GM23338 (cell line): ENCODE results near the gene FLT1. TPM values are rescaled to one million over a fixed set of nuclear protein-coding genes. Genes with fewer than 3 reads are reported as not detected.
A peak's percentile ranks its signal among the peaks of the same experiment; 100 is the strongest.

Source experiments
- ATAC-seq: fragments of 200-7000 bp; cut with Tn5 transposase; 3 replicates; pipeline ENCODE4 v1.9.1; 2020
- DNase-seq: peaks from one replicate; pipeline ENCODE4 v3.0.0-alpha.2; 2015; ENCODE audit warnings: low spot score
- H2AFZ ChIP-seq: fragments of 200-600 bp; sonication (generic); 2 replicates; pipeline ENCODE4 v1.8.0; 2016; ENCODE audit warnings: antibody characterized with exemption, mild to moderate bottlenecking, moderate library complexity
- H3F3A ChIP-seq: fragments of 200-600 bp; sonication (generic); replicated peaks from 2 replicates; pipeline ENCODE4 v1.8.0; 2017; ENCODE audit warnings: antibody characterized with exemption, mixed run types, low read depth
- H3K27ac ChIP-seq: fragments of 200-600 bp; sonication (generic); 2 replicates; pipeline ENCODE4 v1.6.1; 2016; ENCODE audit warnings: low read depth
- H3K27me3 ChIP-seq: fragments of 200-600 bp; sonication (generic); 2 replicates; pipeline ENCODE4 v1.8.0; 2016; ENCODE audit warnings: mild to moderate bottlenecking, mixed run types, moderate library complexity; ENCODE audit not compliant: insufficient read depth
- H3K36me3 ChIP-seq: fragments of 200-600 bp; sonication (generic); 2 replicates; pipeline ENCODE4 v1.8.0; 2016; ENCODE audit warnings: mild to moderate bottlenecking; ENCODE audit not compliant: insufficient read depth
- H3K4me1 ChIP-seq: fragments of 200-600 bp; sonication (generic); 2 replicates; pipeline ENCODE4 v1.8.0; 2016; ENCODE audit warnings: mild to moderate bottlenecking, moderate library complexity; ENCODE audit not compliant: insufficient read depth
- H3K4me2 ChIP-seq: fragments of 200-600 bp; sonication (generic); 2 replicates; pipeline ENCODE4 v1.7.1; 2017; ENCODE audit warnings: mixed run types
- H3K4me3 ChIP-seq: fragments of 200-600 bp; sonication (generic); 2 replicates; pipeline ENCODE4 v1.6.1; 2016; ENCODE audit warnings: mixed run types
- H3K79me2 ChIP-seq: fragments of 200-600 bp; sonication (generic); replicated peaks from 2 replicates; pipeline ENCODE4 v1.8.0; 2017; ENCODE audit warnings: mild to moderate bottlenecking; ENCODE audit not compliant: insufficient read depth
- H3K9me2 ChIP-seq: fragments of 200-600 bp; sonication (generic); 2 replicates; pipeline ENCODE4 v1.8.0; 2017; ENCODE audit not compliant: insufficient read depth
- H4K20me1 ChIP-seq: fragments of 200-600 bp; sonication (generic); replicated peaks from 2 replicates; pipeline ENCODE4 v1.8.0; 2017; ENCODE audit warnings: mild to moderate bottlenecking; ENCODE audit not compliant: insufficient read depth
- H3K27ac Mint-ChIP-seq: 2 replicates; pipeline ENCODE4 v1.8.0; 2020; ENCODE audit warnings: inconsistent platforms, mild to moderate bottlenecking, moderate library complexity, mixed read lengths
- H3K27me3 Mint-ChIP-seq: 3 replicates; pipeline ENCODE4 v1.8.0; 2022; ENCODE audit warnings: low read depth, mild to moderate bottlenecking, moderate library complexity, mixed read lengths, inconsistent platforms; ENCODE audit not compliant: insufficient read depth, poor library complexity
- H3K36me3 Mint-ChIP-seq: 3 replicates; pipeline ENCODE4 v1.8.0; 2021; ENCODE audit warnings: low read depth, mild to moderate bottlenecking, inconsistent platforms, moderate library complexity, mixed read lengths
- H3K4me1 Mint-ChIP-seq: 3 replicates; pipeline ENCODE4 v1.8.0; 2020; ENCODE audit warnings: mild to moderate bottlenecking, inconsistent platforms, mixed read lengths
- H3K4me3 Mint-ChIP-seq: 3 replicates; pipeline ENCODE4 v1.8.0; 2021; ENCODE audit warnings: moderate library complexity, mild to moderate bottlenecking, inconsistent platforms, mixed read lengths
- H3K9me3 Mint-ChIP-seq: 3 replicates; pipeline ENCODE4 v1.8.0; 2020; ENCODE audit warnings: moderate library complexity, mild to moderate bottlenecking, inconsistent platforms, mixed read lengths
- CTCF ChIP-seq, 2 experiments: fragments of 200-600 bp in 1 of 2; sonication (generic) in 1 of 2; conservative IDR thresholded peaks; 2 replicates each; pipeline versions ENCODE4 v1.5.1 to v1.6.1; 2016 to 2017; ENCODE audit warnings: antibody characterized with exemption in 2 of 2, low read depth in 2 of 2, mild to moderate bottlenecking in 2 of 2, moderate library complexity in 1 of 2
- ETS1 ChIP-seq: IDR thresholded peaks from 2 replicates; pipeline ENCODE4 v1.6.1; 2016; ENCODE audit warnings: antibody characterized with exemption
- EZH2 ChIP-seq: fragments of 200-600 bp; sonication (generic); IDR thresholded peaks from one replicate; pipeline ENCODE4 v1.8.0; 2017; ENCODE audit warnings: antibody characterized with exemption, mild to moderate bottlenecking, low read depth; ENCODE audit not compliant: unreplicated experiment
- EZH2phosphoT487 ChIP-seq: fragments of 200-600 bp; sonication (generic); IDR thresholded peaks from one replicate; pipeline ENCODE4 v1.8.1; 2018; ENCODE audit warnings: antibody characterized with exemption; ENCODE audit not compliant: unreplicated experiment
- JUNB ChIP-seq: IDR thresholded peaks from one replicate; pipeline ENCODE4 v1.6.1; 2016; ENCODE audit warnings: antibody characterized with exemption; ENCODE audit not compliant: unreplicated experiment
- POLR2AphosphoS5 ChIP-seq: IDR thresholded peaks from 2 replicates; pipeline ENCODE4 v1.6.1; 2016; ENCODE audit warnings: antibody characterized with exemption, low read depth
- STAT1 ChIP-seq: IDR thresholded peaks from one replicate; pipeline ENCODE4 v1.6.1; 2016; ENCODE audit warnings: antibody characterized with exemption; ENCODE audit not compliant: unreplicated experiment
- ZNF114 ChIP-seq: fragments of 250-450 bp; sonication (Bioruptor Pico); IDR thresholded peaks from 2 replicates; pipeline ENCODE4 v1.5.0; 2020; ENCODE audit warnings: mild to moderate bottlenecking, moderate library complexity
- ZNF331 ChIP-seq: fragments of 250-450 bp; sonication (Bioruptor Pico); IDR thresholded peaks from 2 replicates; pipeline ENCODE4 v1.5.0; 2020; ENCODE audit warnings: low read depth, mild to moderate bottlenecking, moderate library complexity
- ZNF462 ChIP-seq: fragments of 250-450 bp; sonication (Bioruptor Pico); IDR thresholded peaks from 2 replicates; pipeline ENCODE4 v1.5.0; 2020; ENCODE audit warnings: mild to moderate bottlenecking, moderate library complexity
- polyA plus RNA-seq: library from polyadenylated mRNA; unstranded; fragments of >200 nt; fragmentation: Nextera tagmentation; extraction: Ambion mirVana; gene quantifications from 2 replicates; pipeline ENCODE4 v1.2.1, GENCODE V29; 2016
- total RNA-seq: library from RNA; depleted of rRNA; stranded (reverse); fragments of >200 nt; shearing (Covaris generic); gene quantifications from 2 replicates; pipeline ENCODE4 v1.2.3, GENCODE V29; 2014
- TF ChIP-seq, protein P1 (sequence below): IDR thresholded peaks from one replicate; pipeline ENCODE4 v1.6.1; 2018; ENCODE audit warnings: antibody characterized with exemption; ENCODE audit not compliant: unreplicated experiment

FLT1 gene
- total and polyA plus RNA-seq, 2 experiments from 2014 or later: 26.8 to 116 TPM

GRCh38 chr13:28510542-28510941 lies 15.6 kb upstream of the FLT1 start:
- ATAC-seq: peak; percentile 45; the same call in 2 of the 3 replicates
- no peaks in the 10 kb centered on the region for H3K36me3 Mint-ChIP-seq
- H3K27ac ChIP-seq: no peak overlapping the region
- no peaks in the 10 kb centered on the region for H3F3A ChIP-seq
- TF ChIP-seq CTCF (conservative IDR thresholded peaks at IDR 0.05; ENCODE audit: low read depth in 2 of 2): no peak
- TF ChIP-seq ZNF462 (CRISPR knock-in tag): no peak
- TF ChIP-seq ETS1: no peak
- no peak for TF ChIP-seq ZNF114 (CRISPR knock-in tag)
- no peak for TF ChIP-seq ZNF331
- TF ChIP-seq EZH2phosphoT487: no peak
- no peak for TF ChIP-seq EZH2
- TF ChIP-seq JUNB: no peak
- TF ChIP-seq POLR2AphosphoS5: no peak
- no peak for TF ChIP-seq STAT1
- TF ChIP-seq, protein P1, sequence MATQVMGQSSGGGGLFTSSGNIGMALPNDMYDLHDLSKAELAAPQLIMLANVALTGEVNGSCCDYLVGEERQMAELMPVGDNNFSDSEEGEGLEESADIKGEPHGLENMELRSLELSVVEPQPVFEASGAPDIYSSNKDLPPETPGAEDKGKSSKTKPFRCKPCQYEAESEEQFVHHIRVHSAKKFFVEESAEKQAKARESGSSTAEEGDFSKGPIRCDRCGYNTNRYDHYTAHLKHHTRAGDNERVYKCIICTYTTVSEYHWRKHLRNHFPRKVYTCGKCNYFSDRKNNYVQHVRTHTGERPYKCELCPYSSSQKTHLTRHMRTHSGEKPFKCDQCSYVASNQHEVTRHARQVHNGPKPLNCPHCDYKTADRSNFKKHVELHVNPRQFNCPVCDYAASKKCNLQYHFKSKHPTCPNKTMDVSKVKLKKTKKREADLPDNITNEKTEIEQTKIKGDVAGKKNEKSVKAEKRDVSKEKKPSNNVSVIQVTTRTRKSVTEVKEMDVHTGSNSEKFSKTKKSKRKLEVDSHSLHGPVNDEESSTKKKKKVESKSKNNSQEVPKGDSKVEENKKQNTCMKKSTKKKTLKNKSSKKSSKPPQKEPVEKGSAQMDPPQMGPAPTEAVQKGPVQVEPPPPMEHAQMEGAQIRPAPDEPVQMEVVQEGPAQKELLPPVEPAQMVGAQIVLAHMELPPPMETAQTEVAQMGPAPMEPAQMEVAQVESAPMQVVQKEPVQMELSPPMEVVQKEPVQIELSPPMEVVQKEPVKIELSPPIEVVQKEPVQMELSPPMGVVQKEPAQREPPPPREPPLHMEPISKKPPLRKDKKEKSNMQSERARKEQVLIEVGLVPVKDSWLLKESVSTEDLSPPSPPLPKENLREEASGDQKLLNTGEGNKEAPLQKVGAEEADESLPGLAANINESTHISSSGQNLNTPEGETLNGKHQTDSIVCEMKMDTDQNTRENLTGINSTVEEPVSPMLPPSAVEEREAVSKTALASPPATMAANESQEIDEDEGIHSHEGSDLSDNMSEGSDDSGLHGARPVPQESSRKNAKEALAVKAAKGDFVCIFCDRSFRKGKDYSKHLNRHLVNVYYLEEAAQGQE: no peak
- no peak overlapping the region for H2AFZ ChIP-seq
- no peaks in the 10 kb centered on the region for H3K27me3 ChIP-seq
- H3K9me2 ChIP-seq: 0 out of 2 replicates have a peak, but pooled peaks cover 3% of the 10 kb centered on the region
- no peak for DNase-seq
- H3K4me1 ChIP-seq: no peaks in the 10 kb centered on the region
- H3K4me3 Mint-ChIP-seq: no peak overlapping the region
- H3K27me3 Mint-ChIP-seq: peaks cover 4% of the 10 kb centered on the region
- no peak overlapping the region for H3K4me2 ChIP-seq
- H3K79me2 ChIP-seq: no peaks in the 10 kb centered on the region
- no peak overlapping the region for H3K4me3 ChIP-seq
- no peak overlapping the region for H3K27ac Mint-ChIP-seq
- H3K36me3 ChIP-seq: no peaks in the 10 kb centered on the region
- H3K9me3 Mint-ChIP-seq: no peaks in the 10 kb centered on the region
- no peaks in the 10 kb centered on the region for H4K20me1 ChIP-seq
- peaks cover 9% of the 10 kb centered on the region for H3K4me1 Mint-ChIP-seq
